A673 (cell line): Measurements from ENCODE around the gene IPCEF1. TPM values are rescaled to one million over a fixed set of nuclear protein-coding genes. Genes with fewer than 3 reads are reported as not detected.

Source experiments
- BruUV-seq: library from RNA; stranded (reverse); fragments of 400-500 nt; replicated peaks from 2 replicates; lab custom pipeline; 2021; lab: Mats Ljungman, UMichigan
- CTCF ChIA-PET: fragments of 300-600 bp; sonication (Branson Sonifier 250); formaldehyde crosslinking; loops from one replicate; lab custom pipeline; 2022; ENCODE audit warnings: antibody characterized with exemption; lab: Charles Lee
- POLR2A ChIA-PET: fragments of 300-600 bp; sonication (Branson Sonifier 250); formaldehyde crosslinking; loops from one replicate; lab custom pipeline; 2022; ENCODE audit warnings: antibody characterized with exemption; ENCODE audit not compliant: low non-redundant PET; lab: Charles Lee
- DNase-seq: peaks from one replicate; pipeline ENCODE4 v3.0.0-alpha.2; 2015; ENCODE audit warnings: low spot score
- H3K27ac ChIP-seq: fragments of 200-600 bp; sonication (generic); 2 replicates; pipeline ENCODE4 v1.5.1; 2016; ENCODE audit warnings: mixed run types, low read depth, mild to moderate bottlenecking, mixed read lengths, antibody characterized with exemption, low read length; ENCODE audit not compliant: poor library complexity, severe bottlenecking
- H3K27me3 ChIP-seq: fragments of 200-600 bp; sonication (generic); replicated peaks from 2 replicates; pipeline ENCODE4 v1.6.1; 2017; ENCODE audit warnings: mixed run types, low read depth, mild to moderate bottlenecking, mixed read lengths, antibody characterized with exemption, low read length; ENCODE audit not compliant: insufficient read depth, poor library complexity
- H3K36me3 ChIP-seq: fragments of 200-600 bp; sonication (generic); 2 replicates; pipeline ENCODE4 v1.6.1; 2016; ENCODE audit warnings: mixed run types, mild to moderate bottlenecking, mixed read lengths, antibody characterized with exemption, low read length; ENCODE audit not compliant: insufficient read depth, poor library complexity, severe bottlenecking
- H3K4me1 ChIP-seq: fragments of 200-600 bp; sonication (generic); 2 replicates; pipeline ENCODE4 v1.6.1; 2017; ENCODE audit warnings: mixed run types, mild to moderate bottlenecking, mixed read lengths, antibody characterized with exemption, low read length; ENCODE audit not compliant: insufficient read depth, poor library complexity, severe bottlenecking
- H3K4me3 ChIP-seq: fragments of 200-600 bp; sonication (generic); 2 replicates; pipeline ENCODE4 v1.5.1; 2016; ENCODE audit warnings: low read depth, mixed run types, mild to moderate bottlenecking, mixed read lengths, low read length; ENCODE audit not compliant: poor library complexity, severe bottlenecking
- H3K9me3 ChIP-seq: fragments of 200-600 bp; sonication (generic); 2 replicates; pipeline ENCODE4 v1.6.1; 2016; ENCODE audit warnings: mixed run types, low read depth, mild to moderate bottlenecking, mixed read lengths, antibody characterized with exemption, low read length; ENCODE audit not compliant: poor library complexity, severe bottlenecking
- CTCF ChIP-seq: fragments of 300-800, 200-600 bp; sonication (generic); conservative IDR thresholded peaks from 2 replicates; pipeline ENCODE4 v1.5.1; 2017; ENCODE audit warnings: low read depth, mild to moderate bottlenecking, antibody characterized with exemption, low read length, moderate library complexity, mixed read lengths
- EZH2 ChIP-seq: fragments of 200-600 bp; sonication (generic); IDR thresholded peaks from 2 replicates; pipeline ENCODE4 v1.6.1; 2017; ENCODE audit warnings: borderline replicate concordance, low read depth, mild to moderate bottlenecking, mixed read lengths, antibody characterized with exemption, low read length; ENCODE audit not compliant: poor library complexity, severe bottlenecking
- intact Hi-C: fragments of 100-400 bp; cut with micrococcal nuclease; formaldehyde crosslinking; loops from one replicate; pipeline ENCODE4 v1.10.0; 2022; ENCODE audit not compliant: unreplicated experiment
- total RNA-seq: library from RNA; stranded (reverse); gene quantifications from 2 replicates; pipeline ENCODE4 v1.2.3, GENCODE V29; 2021

The IPCEF1 gene
- total RNA-seq, 1 experiment from 2014 or later = 1.4 TPM

- CTCF ChIA-PET = interaction anchor here (0.5 to 1.0 kb wide), 5 partner anchors 11 to 280 kb away, joined by 3 to 5 read pairs (median 3); no protein-coding TSS in a partner anchor
- no peaks in the 10 kb centered on the region for H3K4me1 ChIP-seq
- H3K4me3 ChIP-seq = peak overlapping the region; percentile 29
- TF ChIP-seq CTCF (no peak), EZH2 (no peak)
- intact Hi-C loops = loop anchor here (1.0 kb wide), 1 partner anchor 121 kb away; no protein-coding TSS in a partner anchor
- no peaks in the 10 kb centered on the region for H3K27me3 ChIP-seq
- H3K9me3 ChIP-seq = no peaks in the 10 kb centered on the region
- BruUV-seq = no TSS peak
- H3K36me3 ChIP-seq = no peaks in the 10 kb centered on the region
- POLR2A ChIA-PET = no interaction called here
- DNase-seq = no peak
- no peak overlapping the region for H3K27ac ChIP-seq
Measured at GRCh38 chr6:154277629-154278017, 79.0 kb downstream of the IPCEF1 start.

GRCh38 chr6:154276810-154277628, 79.6 kb downstream of the IPCEF1 start:
- TF ChIP-seq EZH2 (no peak), CTCF (peak; percentile 73)
- CTCF ChIA-PET = interaction anchor here (0.5 to 1.0 kb wide), 4 partner anchors 10 to 280 kb away, joined by 3 to 5 read pairs (median 4); no protein-coding TSS in a partner anchor
- POLR2A ChIA-PET = no interaction called here
- Histone ChIP-seq H3K9me3 (no peaks in the 10 kb centered on the region), H3K4me3 (peak overlapping the region; percentile 29), H3K27me3 (peaks cover 1% of the 10 kb centered on the region), H3K36me3 (no peaks in the 10 kb centered on the region), H3K27ac (no peak overlapping the region), H3K4me1 (no peaks in the 10 kb centered on the region)
- intact Hi-C loops = loop anchor here (1.0 kb wide), 1 partner anchor 121 kb away; no protein-coding TSS in a partner anchor
- peak; percentile 55 for DNase-seq
- no TSS peak for BruUV-seq

GRCh38 chr6:154274168-154274567, 82.4 kb downstream of the IPCEF1 start:
- intact Hi-C loops = no loop called here
- ChIA-PET POLR2A (no interaction called here), CTCF (no interaction called here)

More at GRCh38 chr6:154274168-154274567, 82.4 kb downstream of the IPCEF1 start:
- no peak overlapping the region for H3K4me3 ChIP-seq
- no peak for DNase-seq
- no TSS peak for BruUV-seq
- H3K27ac ChIP-seq = no peak overlapping the region
- H3K27me3 ChIP-seq = peaks cover 4% of the 10 kb centered on the region
- H3K4me1 ChIP-seq = no peaks in the 10 kb centered on the region
- H3K36me3 ChIP-seq = no peaks in the 10 kb centered on the region
- TF ChIP-seq EZH2 (no peak), CTCF (no peak)
- H3K9me3 ChIP-seq = no peaks in the 10 kb centered on the region
